GM23338 (cell line): ENCODE measurements around the gene ANKRD11.

Experiments
- EZH2 ChIP-seq: fragments of 200-600 bp; sonication (generic); IDR thresholded peaks from one replicate; pipeline ENCODE4 v1.8.0; 2017; ENCODE audit warnings: antibody characterized with exemption, mild to moderate bottlenecking, low read depth; ENCODE audit not compliant: unreplicated experiment
- POLR2AphosphoS5 ChIP-seq: IDR thresholded peaks from 2 replicates; pipeline ENCODE4 v1.6.1; 2016; ENCODE audit warnings: antibody characterized with exemption, low read depth

GRCh38 chr16:89288577-89288844 is 201.8 kb downstream of the ANKRD11 start:
- TF ChIP-seq POLR2AphosphoS5 (no peak), EZH2 (no peak)
